Lower lobe of right lung (tissue), 2 donors: ENCODE results near the gene CEP128. TPM values are rescaled to one million over a fixed set of nuclear protein-coding genes. Genes with fewer than 3 reads are reported as not detected.

Experiments
- ATAC-seq, 2 donors: fragments of 200-7000 bp; cut with Tn5 transposase; one replicate each; pipeline ENCODE4 v1.9.1; 2020 to 2022; ENCODE audit warnings: mild to moderate bottlenecking in 2 of 2, moderate library complexity in 2 of 2
- DNase-seq: peaks from one replicate; pipeline ENCODE4 v3.0.0-alpha.2; 2020
- H3K27ac ChIP-seq: fragments of 200-600 bp; one replicate; pipeline ENCODE4 v1.8.0; 2022
- H3K27me3 ChIP-seq: fragments of 200-600 bp; one replicate; pipeline ENCODE4 v1.8.0; 2022; ENCODE audit warnings: low read depth
- H3K36me3 ChIP-seq: fragments of 200-600 bp; one replicate; pipeline ENCODE4 v1.8.0; 2022; ENCODE audit warnings: mild to moderate bottlenecking
- H3K4me1 ChIP-seq: fragments of 200-600 bp; one replicate; pipeline ENCODE4 v1.8.0; 2022
- H3K4me3 ChIP-seq: fragments of 200-600 bp; one replicate; pipeline ENCODE4 v1.8.0; 2022; ENCODE audit warnings: mild to moderate bottlenecking
- H3K9me3 ChIP-seq: fragments of 200-600 bp; one replicate; pipeline ENCODE4 v1.8.0; 2022
- intact Hi-C: fragments of 100-400 bp; cut with DNase I; formaldehyde crosslinking; loops from one replicate; pipeline ENCODE4 v1.11.0; 2022
- total RNA-seq: library from RNA; stranded (reverse); fragmentation: NEBNext Ultra II Directional; extraction: Animal tissue kit (Norgen Biotek cat#: 25700); gene quantifications from one replicate; pipeline ENCODE4 v1.2.1, GENCODE V29; 2021
- TF ChIP-seq, protein P1 (sequence below): fragments of 200-600 bp; IDR thresholded peaks from one replicate; pipeline ENCODE4 v1.8.0; 2022; ENCODE audit warnings: antibody characterized with exemption, mild to moderate bottlenecking
- donor health status: DM: no; HTN: yes; CAD: no; lungs with severe emphysema.

Gene CEP128
- total RNA-seq, 1 donor from 2014 or later: 11.5 TPM

DNA sequence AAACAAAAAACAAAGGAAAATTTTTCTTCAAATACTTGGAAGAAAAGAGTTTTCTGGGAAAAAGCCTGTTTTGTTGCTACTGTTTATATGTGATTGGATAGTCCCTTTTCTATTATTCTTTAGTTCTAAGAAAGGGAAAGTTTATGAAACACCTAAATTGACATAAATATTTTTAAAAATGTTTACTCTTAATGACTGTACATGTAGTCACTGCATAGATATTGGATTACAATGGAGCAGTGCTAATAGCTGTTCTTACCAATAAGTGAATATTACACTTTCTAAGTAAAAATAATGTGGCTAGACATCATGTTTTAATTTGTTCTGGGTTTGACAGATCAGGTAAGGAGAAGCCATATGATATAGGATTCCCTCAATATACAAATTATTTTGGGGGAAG, 377.5 kb downstream of the CEP128 start:
- no peaks in the 10 kb centered on the region for H3K36me3 ChIP-seq
- no peak overlapping the region for H3K27ac ChIP-seq
- no peaks in the 10 kb centered on the region for H3K9me3 ChIP-seq
- no peaks in the 10 kb centered on the region for H3K27me3 ChIP-seq
- TF ChIP-seq, protein P1, sequence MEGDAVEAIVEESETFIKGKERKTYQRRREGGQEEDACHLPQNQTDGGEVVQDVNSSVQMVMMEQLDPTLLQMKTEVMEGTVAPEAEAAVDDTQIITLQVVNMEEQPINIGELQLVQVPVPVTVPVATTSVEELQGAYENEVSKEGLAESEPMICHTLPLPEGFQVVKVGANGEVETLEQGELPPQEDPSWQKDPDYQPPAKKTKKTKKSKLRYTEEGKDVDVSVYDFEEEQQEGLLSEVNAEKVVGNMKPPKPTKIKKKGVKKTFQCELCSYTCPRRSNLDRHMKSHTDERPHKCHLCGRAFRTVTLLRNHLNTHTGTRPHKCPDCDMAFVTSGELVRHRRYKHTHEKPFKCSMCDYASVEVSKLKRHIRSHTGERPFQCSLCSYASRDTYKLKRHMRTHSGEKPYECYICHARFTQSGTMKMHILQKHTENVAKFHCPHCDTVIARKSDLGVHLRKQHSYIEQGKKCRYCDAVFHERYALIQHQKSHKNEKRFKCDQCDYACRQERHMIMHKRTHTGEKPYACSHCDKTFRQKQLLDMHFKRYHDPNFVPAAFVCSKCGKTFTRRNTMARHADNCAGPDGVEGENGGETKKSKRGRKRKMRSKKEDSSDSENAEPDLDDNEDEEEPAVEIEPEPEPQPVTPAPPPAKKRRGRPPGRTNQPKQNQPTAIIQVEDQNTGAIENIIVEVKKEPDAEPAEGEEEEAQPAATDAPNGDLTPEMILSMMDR: no peak
- ATAC-seq: no peak
- intact Hi-C loops: no loop called here
- no peak overlapping the region for H3K4me3 ChIP-seq
- H3K4me1 ChIP-seq: no peaks in the 10 kb centered on the region
- DNase-seq: no peak

DNA sequence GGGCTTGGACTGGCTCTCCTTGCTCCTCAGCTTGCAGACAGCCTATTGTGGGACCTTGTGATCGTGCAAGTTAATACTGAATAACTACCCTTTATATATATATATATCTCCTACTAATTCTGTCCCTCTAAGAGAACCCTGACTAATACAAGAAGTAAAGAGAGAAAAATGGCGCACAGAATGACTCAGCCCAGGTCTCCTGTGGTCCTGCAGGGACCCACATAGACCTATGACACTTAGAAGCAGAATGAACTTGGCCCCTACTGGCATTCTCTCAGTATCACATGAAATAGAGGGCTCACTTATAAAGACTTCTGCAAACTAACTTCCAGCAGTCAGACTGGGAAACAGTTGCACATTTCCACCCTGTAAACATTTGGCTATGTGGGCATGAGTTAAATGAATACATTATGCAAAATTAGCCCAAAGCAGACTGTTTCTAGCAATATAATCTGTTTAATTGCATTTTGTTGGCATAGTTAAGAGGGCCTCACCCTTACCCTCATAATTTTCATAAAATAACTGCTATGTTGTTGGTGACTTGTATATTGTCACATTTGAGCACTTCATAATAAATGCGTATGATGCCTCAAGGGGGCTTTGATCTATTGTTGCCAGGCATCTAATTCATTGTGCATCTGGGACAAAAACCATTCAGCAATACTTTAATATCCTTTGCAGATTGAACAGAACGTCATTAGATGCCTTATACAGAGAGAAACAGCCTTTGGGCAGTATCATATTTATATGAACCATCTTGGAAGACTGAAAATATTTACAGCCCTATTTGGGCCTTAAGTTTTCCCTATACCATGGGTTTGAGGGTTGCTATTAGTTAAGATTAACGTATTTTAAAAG, 380.5 kb downstream of the CEP128 start:
- intact Hi-C loops: no loop called here

DNA sequence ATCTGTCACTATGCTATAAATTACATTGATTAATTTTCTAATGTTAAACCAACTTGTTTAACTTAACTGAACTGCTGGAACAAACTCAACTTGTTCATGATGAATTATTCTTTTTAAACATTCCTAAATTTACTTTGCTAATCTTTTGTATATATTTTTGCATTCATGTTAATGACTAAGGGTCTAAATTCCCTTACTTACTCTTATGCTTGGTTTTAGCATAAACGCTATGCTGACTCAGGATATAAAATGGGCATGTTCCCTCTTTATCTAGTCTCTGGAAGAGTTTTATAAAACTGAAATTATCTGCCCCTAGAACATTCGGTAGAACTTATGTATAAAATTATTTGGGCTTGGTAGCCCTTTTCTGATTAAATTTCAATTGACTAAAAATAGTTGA, 387.4 kb downstream of the CEP128 start:
- Histone ChIP-seq H3K27ac (no peak overlapping the region), H3K27me3 (no peaks in the 10 kb centered on the region), H3K36me3 (no peaks in the 10 kb centered on the region), H3K9me3 (no peaks in the 10 kb centered on the region), H3K4me3 (no peak overlapping the region), H3K4me1 (no peaks in the 10 kb centered on the region)
- ATAC-seq (no peak), DNase-seq (no peak)
- intact Hi-C loops: no loop called here
- TF ChIP-seq, protein P1: no peak

More for the DNA sequence above, 380.5 kb downstream of the CEP128 start:
- Histone ChIP-seq H3K4me3 (no peak overlapping the region), H3K36me3 (no peaks in the 10 kb centered on the region), H3K4me1 (no peaks in the 10 kb centered on the region), H3K9me3 (no peaks in the 10 kb centered on the region), H3K27me3 (no peaks in the 10 kb centered on the region), H3K27ac (no peak overlapping the region)
- ATAC-seq (no peak), DNase-seq (no peak)
- TF ChIP-seq, protein P1: no peak

DNA sequence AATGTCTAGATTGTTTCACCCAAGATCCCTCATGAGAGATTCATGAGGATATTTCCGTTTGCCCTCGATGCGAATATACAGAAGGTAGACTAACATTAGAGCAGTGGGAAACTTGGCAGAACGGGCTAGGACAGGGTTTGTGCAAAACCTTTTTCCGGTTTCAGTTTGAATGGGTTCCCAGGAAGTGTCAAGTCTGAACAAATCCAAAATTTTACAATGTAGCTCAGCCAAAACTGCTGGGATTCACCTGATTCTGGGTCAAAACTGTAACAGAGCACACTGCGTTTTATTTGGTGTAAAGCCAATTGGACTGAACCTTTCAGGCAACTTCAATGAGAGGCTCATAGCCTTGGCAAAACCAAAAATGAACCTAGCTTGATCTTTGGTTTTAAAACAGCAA, 392.4 kb downstream of the CEP128 start:
- Histone ChIP-seq H3K4me1 (no peaks in the 10 kb centered on the region), H3K27me3 (no peaks in the 10 kb centered on the region), H3K36me3 (no peaks in the 10 kb centered on the region), H3K9me3 (no peaks in the 10 kb centered on the region), H3K27ac (no peak overlapping the region), H3K4me3 (no peak overlapping the region)
- no peak for DNase-seq
- no peak for ATAC-seq
- intact Hi-C loops: no loop called here
- TF ChIP-seq, protein P1: no peak

DNA sequence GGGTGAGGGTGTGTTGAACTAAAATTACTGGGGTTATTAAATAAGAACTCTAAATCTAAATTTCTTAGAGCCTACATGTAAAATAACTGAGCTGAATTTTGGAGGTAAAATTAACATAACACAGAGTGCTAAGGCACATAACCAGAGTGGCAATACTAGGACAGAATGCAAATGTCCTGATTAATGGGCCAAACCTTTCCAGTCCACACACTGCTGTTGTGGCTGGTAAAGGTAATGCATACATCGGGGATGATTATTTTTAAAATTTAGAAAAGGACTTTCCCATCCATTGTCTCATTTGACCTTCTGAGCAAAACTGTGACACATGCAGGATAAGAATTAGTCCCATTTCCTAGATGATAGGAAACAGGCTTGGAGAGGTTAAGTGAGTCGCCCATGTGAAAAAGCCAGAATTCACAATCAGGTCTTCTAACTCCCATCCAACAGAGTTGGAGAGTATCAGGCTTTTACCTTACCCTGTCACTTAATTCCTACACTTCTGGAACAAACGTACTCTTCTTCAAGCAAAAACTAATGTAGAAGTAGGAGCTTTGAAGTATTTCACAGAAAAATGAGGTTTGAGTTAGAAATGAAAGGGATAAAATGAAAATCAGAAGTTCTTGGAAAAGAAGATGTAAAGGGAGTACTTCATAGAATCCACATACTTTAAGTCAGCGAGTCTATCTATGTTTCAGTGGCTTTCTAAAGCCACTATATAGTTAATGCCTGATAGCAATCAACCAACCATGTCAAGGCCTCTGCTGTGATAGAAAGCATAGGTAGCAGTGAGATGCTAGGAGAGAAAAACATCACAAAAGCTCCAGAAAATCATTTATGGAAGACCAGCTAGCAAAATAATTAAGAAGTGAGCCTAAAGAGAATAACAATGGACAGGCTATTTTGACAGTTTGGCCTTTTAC, 395.3 kb downstream of the CEP128 start:
- no peak overlapping the region for H3K4me3 ChIP-seq
- no peaks in the 10 kb centered on the region for H3K27me3 ChIP-seq
- no peak overlapping the region for H3K27ac ChIP-seq
- H3K4me1 ChIP-seq: no peaks in the 10 kb centered on the region
- no peak for ATAC-seq
- no peaks in the 10 kb centered on the region for H3K36me3 ChIP-seq
- intact Hi-C loops: no loop called here
- H3K9me3 ChIP-seq: no peaks in the 10 kb centered on the region
- TF ChIP-seq, protein P1: no peak
- no peak for DNase-seq
